ENCODE measurements around the gene UTP20.

UTP20 gene

DNA sequence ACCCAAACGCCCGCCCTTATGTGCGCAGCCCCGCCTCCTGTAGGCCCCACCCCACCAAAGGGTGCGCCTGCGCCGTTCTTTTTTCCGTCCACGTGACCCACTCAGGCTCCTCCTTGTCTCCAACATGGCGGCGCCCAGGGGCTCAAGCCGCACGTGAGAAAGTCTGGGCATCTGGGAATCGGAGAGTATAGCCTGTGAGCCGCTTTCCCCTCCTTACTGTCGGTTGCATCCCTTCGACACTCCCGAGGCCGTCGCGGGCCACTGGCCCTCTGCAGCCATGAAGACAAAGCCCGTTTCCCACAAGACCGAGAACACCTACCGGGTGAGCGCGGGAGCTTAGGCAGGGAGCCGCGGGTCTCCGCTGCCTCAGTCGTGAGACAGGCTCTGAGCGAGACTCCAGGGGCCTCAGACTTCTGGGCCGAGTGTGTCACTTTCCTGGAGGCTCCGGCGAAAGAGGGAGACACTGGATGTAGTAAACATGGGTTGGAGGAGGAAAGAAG, at the start of gene UTP20:
Gene UTP20 (plus strand): TSS at position 100 of the 500 bp plus-strand sequence. CDS start 178 bp downstream, at position 278.
- in situ Hi-C loops (cut with MboI; ENCODE audit: low sequenced_read_pairs), result no loop called here

DNA sequence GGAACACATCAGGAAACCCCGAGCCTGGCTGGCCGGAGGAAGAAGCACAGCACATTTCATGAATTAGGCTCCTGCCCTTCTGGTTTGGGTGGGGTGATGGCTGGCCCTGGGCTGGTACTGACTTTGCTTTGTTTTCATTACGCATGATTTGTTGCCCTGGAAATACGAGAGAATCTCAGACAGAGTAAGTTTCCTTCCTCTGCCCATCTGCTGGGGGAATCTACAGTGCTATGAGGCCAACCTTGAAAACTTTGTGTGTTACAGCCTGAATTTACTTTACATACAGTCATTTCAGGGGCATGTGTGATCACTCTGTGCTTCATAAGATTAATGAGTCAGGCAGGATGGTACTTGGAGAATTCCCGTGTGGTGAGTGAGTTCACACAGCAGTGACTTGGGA, 49.4 kb upstream of the UTP20 start:
- in situ Hi-C loops (cut with MboI; ENCODE audit: low sequenced_read_pairs), result no loop called here

DNA sequence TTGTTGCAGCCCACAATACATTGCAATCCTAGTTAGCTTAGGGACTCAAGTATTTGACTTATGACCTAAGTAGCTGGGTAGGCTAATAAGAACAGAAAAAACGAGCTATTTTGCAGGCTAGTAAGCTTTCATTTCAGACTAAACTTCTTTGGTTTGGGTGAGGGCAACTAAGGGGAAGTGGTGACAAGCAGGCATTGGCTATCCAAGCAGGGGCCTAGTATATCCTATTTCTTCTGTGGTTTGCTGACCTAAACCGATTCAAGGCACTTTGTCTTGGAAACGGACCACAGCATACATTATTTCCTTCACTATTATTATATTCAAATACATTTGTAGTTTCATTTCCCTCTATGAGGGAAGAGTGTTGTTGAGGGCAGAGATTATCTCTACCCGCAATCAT, 48.3 kb upstream of the UTP20 start:
- in situ Hi-C loops (cut with MboI; ENCODE audit: low sequenced_read_pairs), result no loop called here

DNA sequence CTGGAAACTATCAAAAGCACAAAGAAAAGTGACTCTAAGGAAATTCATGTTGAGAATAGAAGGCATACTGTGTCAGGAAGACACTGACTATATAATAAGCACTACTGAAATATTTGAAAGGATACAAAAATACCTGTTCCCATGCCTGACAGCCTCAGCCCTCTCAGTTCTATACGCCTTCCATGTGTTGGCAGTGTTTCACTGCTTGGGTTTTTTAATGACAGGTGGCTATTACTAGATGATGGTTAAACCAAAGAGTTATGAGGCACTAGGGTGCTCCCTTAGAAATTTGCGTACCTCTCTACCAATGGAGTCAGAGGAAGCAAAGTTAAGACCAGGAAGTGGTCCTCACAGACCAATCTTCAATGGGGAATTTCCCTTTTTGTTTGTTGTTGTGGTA, 44.2 kb upstream of the UTP20 start:
- in situ Hi-C loops (cut with MboI; ENCODE audit: low sequenced_read_pairs), result no loop called here

DNA sequence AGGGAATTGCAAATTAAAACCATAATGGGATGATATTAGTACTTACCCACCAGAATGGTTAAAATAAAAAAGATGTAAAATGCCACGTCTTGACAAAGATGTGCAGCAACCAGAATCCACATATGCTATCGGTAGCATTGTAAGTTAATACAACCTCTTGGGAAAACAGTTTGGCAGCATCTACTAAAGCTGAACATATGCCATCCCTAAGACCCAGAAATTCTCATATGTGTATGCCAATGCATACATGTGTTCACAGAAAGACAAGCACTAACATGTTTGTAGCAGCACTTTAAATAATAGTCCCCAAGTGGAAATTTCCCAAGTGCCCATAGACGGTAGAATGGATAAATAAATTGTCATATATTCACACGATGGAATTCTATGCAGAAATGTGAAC, 41.6 kb upstream of the UTP20 start:
- in situ Hi-C loops (cut with MboI; ENCODE audit: low sequenced_read_pairs), result no loop called here

DNA sequence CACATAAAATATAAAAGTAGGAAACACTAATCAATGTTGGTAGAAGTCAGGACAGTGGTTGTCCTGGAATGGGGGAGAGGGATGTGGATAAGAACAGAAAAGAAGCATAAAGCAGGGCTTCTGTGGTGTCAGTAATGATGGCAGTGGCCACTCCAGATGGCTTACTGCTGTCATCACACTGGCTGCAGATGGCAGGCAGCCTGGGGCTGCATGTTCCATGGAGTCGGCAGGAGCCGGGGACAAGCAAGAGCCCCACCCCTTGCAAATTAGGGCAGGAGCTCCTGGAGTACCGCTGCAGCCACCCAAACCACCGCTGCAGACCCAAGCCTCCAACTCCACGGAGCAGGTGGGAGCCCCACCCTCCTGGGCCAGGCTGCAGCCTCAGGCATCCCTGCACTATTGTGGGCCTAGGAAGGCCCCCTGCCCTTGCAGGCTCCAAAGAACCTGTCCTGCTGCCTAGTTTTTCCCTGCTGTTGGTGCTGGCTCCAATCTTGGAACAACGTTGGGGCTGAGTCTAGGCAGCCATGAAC, 41.0 kb upstream of the UTP20 start:
- in situ Hi-C loops (cut with MboI; ENCODE audit: low sequenced_read_pairs), result no loop called here

DNA sequence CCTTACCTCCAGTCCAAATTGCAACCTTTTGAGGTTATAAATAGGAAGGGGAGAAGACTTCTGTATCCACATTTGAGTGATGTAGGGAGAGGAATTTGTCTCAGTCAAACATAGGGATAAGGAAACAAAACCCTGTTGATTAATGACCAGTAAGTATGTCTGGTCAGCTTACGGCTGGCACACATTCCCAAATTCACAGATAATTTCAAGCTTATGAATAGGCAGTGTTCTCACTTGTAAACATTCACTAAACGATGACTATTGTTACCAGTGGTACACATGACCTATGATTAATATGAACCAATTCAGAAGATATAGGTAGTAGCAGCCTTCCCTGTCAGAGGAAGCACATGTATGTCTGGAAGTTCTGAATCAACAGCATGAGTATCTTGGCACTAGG, 36.8 kb upstream of the UTP20 start:
- in situ Hi-C loops (cut with MboI; ENCODE audit: low sequenced_read_pairs), result no loop called here

DNA sequence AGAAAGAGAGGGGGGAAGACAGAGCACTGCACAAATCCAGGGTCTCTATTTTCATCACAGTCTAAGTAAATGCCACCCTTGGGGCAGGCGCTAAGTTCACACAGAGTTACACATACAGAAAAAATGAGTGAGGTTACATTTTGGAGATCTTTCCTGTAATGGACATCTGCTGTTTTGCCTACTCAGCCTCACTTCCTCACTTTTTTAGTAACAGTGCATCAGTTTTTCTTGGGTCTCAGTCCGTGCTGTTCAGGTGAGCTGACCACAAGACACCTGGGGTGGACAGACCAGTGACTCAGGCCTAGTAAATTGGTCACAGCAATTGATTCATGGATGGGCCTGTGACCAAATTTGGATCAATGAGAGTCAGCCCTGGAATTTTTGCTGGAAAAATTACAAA, 36.3 kb upstream of the UTP20 start:
- in situ Hi-C loops (cut with MboI; ENCODE audit: low sequenced_read_pairs), result no loop called here

DNA sequence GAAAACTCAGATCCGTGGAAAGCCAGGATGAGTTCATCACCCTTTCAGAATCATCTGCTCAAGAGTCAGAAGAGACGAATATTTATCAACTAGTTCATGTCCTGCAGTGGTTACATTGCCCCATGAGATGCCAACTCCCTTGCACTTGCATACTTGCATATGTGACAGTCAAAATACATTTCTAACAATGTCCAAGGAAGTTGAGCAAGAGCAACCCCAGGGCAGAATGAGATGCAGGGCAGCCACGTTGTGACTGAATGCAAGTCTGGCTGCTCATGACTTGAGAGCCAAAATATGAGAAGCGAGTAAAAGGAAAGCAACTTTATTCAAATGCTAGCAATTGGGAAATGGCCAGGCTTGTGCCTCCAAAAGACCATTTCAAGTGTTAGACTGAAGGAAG, 23.6 kb upstream of the UTP20 start:
- in situ Hi-C loops (cut with MboI; ENCODE audit: low sequenced_read_pairs), result no loop called here

DNA sequence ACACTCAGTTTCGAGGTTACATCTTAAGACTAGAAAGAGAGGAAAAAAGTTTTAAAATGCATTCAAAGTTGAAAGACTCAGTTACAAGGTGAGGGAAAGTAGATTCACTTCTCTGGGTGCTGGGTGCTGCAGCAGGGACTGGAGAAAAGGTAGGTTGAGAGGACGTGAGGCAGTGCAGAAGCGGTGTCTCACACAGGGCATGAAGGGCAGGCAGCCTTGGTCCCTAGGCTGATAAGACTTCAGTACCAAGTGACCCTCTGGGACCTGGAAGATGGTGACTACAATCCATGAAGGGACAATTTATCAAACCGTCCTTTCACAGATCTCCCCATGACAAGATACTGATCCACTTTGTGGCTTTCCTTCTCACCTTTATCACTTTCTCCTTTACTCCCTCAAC, 22.5 kb upstream of the UTP20 start:
- in situ Hi-C loops (cut with MboI; ENCODE audit: low sequenced_read_pairs), result no loop called here

DNA sequence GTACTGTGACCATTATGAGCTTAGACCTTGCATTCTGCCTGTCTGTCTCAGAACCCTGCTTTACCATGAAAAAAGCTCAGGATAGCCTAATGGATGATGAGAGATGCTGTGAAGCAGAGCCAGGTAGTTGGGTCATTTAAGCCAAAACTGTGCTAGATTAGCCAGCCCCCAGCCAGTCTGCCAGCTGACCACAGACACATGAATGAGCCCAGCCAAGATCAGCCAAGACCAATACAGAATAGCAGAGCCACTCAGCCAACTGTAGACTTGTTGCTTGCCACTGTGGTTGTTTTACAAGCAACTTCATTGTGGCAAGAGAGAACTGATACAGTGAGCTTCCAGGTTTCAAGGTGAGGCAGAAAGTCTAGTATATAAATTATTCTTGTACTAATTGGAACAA, 12.8 kb upstream of the UTP20 start:
- in situ Hi-C loops (cut with MboI; ENCODE audit: low sequenced_read_pairs), result no loop called here

DNA sequence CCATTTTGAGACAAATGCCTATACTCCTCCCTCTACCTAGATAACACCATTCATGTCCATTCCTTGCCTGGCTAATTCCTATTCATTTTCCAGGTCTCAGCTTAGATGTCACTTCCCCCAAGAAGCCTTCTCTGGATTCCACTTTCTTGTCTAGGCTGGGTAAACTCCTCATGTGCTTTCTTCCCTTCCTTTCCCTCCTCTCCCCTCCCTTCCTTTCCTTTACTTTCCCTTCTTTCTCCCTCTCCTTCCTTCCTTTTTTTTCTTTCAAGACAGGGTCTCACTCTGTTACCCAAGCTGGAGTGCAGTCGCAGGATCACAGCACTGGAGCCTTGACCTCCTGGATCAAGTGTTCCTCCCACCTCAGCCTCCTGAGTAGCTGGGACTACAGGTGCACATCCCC, 3.5 kb upstream of the UTP20 start:
- in situ Hi-C loops (cut with MboI; ENCODE audit: low sequenced_read_pairs), result no loop called here

DNA sequence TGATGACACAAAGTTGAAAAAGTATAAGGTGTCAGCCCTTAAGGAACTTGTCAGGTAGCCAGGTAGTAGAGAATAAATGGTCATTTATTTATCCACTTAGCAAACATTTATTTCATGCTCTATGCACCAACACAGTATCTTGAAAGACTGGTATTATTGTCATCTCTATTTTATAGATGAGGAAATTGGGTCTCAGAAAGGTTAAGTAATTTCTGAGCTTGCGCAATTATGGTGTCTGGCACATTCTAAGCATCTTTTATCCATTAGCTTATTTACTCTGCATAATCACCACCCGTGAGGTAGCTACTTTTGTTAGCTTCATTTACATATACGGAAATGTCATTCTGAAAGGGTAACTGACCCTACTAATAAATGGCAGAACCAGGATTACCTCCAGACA, 2.5 kb upstream of the UTP20 start:
- in situ Hi-C loops (cut with MboI; ENCODE audit: low sequenced_read_pairs), result no loop called here

DNA sequence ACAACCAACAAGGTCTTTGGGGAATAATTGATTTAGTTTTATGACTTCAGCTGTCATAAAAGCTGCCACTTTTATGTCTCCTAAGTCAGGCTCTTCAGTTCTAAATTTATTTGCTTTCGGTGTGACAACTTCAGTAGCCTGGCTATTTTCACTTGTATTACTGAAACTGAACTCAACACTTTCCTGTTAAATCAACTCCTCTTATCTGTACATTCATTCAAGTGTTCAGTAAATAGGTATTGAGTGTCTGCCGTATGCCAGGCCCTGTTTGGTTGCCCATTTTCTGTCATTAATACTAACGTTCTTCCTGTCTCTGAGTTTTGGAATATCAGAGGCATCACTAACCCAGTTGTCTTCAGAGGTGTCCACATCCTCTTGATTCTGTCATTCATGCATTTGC, 7.5 kb downstream of the UTP20 start:
- in situ Hi-C loops (cut with MboI; ENCODE audit: low sequenced_read_pairs), result no loop called here

DNA sequence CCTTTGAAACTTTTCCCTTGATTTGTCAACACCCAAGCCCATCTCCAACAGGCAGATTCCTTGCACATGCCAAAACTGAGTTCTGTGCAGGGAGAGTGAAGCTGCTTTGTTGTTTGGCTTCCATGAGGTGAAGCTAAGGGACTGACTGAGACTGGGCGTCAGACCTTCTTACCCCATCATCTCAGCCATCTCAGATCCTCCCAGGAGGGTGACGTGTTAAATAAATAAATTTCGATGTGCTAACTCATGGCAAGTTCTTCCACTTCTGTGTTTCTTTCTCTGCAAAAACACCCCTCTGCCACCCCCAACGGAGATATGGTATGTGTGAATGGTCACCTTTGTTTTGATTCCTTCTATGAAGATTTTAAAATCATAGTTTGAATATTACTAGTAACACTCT, 17.8 kb downstream of the UTP20 start:
- in situ Hi-C loops (cut with MboI; ENCODE audit: low sequenced_read_pairs), result no loop called here

DNA sequence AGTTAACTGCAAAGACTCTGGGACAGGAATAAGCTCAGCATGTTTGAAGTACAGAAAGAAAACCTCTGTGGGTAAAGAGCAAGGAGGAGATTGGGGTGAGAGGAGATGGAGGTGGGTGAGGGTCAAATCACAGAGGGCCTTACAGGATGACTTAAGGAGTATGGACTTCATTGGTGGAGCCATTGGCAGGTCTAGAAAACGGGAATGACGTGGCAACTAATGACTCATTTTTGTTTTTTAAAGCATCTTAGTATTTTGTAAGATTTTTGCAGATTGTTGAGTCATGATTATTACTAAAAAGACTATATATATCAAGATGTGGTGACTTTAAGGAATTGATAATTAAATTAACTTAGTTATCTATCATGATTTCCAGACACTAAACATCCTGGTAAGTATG, 18.5 kb downstream of the UTP20 start:
- in situ Hi-C loops (cut with MboI; ENCODE audit: low sequenced_read_pairs), result no loop called here

DNA sequence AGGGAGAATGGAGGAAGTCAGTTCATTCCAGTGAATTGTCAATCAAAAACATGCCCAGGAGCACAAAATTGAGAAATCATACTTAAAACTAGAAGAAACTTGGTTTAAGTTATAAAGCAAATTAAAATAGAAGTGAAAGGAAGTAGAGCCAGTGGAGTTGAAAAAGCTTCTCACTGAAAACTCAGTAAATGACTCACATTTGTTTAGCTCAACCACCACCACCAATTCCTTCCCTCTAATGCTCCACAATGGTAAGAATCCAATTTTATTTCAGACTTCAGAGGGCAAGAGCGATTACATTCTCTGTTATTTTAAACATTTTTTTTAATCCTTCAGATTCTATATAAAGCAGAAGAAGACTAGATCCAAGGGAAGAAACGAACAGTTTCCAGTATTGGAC, 19.4 kb downstream of the UTP20 start:
- in situ Hi-C loops (cut with MboI; ENCODE audit: low sequenced_read_pairs), result no loop called here

DNA sequence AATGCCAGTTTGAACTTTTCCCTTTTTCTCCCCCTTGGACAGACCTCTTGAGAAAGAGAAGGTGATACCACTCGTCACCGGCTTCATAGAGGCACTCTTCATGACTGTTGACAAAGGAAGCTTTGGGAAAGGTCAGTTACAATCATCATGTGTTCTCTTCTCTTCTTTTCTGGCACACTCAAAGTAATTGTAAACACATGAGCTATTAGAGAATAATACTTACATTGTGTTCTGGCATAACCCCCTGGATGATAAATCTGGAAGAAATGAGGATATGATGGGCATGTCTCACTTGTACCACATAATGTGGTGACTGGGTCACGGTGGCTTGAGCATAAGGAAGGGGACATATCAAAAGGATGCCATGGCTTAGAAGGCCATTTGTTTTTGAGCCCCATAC, 20.0 kb downstream of the UTP20 start:
- in situ Hi-C loops (cut with MboI; ENCODE audit: low sequenced_read_pairs), result no loop called here

DNA sequence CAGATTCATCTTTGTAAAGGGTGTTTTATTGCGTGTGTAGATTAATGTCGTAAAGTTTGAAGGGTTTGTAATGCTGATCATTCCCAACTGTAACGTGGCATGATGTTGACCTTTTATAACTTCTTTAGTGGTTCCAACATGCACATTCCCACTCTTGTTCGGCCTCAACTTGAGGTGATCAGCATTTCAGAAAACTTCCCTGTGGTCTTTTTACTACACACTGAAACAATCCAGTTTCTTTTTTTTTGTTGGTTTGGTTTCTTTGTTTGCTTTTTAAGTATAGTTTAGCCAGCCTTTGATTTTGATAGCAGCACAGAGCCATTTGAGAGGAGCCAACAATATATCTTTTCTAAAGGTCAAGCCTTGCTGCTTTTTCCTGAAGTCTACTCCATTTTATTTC, 22.8 kb downstream of the UTP20 start:
- in situ Hi-C loops (cut with MboI; ENCODE audit: low sequenced_read_pairs), result no loop called here

DNA sequence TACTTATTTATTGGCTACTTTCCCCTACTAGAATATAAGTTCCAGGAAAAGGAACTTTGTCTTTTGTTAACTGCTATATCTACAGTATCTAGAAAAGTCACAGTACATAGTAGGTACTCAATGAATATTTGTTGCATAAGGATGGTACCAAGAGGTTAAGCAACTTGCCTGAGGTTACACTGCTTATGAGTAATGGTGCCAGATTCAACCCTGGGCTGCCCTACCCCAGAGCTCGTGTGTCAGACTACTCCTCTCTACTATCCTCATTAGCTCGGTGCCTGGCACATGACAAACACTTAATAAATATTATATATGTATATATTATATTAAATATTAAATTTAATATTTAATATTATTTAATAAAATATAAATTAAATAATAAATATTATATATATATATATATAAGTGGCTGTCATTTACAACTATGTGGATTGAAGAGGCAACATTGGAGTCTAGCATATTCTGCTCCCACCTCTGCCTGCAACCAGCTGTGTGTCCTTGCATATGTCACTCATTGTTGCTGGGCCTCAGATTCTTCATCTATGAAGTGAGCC, 25.4 kb downstream of the UTP20 start:
- in situ Hi-C loops (cut with MboI; ENCODE audit: low sequenced_read_pairs), result no loop called here

DNA sequence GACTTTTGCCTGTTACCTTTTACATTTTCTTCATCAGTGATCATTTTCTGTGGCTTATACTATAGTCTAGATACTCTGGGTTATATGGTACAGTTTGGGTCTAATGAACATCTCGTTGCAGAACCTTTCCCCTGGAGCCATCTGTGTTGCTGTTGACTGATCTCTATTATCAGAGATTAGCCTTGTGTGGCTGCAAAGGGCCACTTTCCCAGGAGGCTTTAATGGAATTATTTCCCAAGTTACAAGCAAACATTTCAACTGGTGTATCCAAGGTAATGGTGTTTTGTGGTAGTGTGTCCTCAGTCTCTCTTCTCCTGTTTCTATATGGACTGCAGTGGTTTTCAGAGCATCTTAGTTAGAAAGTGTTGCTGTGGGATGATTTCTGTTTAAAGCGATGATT, 25.9 kb downstream of the UTP20 start:
- in situ Hi-C loops (cut with MboI; ENCODE audit: low sequenced_read_pairs), result no loop called here

DNA sequence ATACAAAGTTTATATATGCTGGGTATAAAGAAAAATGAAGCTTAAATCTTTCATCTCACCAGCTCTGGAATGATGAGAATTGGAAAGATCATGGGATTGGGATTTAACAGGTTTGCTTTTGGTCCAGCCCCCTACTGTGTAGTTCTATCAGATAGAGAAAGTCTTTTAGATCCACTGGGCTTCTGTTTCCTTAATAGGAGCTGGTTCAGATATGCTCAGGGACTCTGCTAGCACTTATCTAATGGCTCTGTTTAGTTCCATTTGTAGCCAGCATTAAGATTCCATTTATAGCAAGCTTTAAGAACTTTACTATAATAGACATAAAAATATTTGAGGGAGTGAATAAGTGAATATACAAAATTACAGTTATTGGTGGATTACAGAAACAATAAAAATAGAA, 42.6 kb downstream of the UTP20 start:
- in situ Hi-C loops (cut with MboI; ENCODE audit: low sequenced_read_pairs), result no loop called here

DNA sequence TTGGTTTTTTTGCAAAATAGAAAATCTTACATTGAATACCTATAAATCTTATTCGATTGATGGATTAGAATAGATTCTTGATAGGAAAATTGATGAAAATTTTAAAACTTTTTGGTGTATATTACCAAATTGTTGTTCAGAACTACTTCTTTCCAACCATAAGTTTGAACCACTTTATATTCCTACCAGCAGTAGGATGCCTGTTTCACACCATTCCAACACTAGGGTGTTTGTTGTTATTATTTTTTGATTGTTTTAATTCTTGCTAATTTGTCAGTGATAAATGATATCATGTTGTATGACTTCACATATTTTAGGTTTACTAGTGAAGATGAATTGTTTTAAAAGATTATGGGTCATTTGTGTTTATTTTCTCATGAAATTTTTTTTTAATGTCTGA, 43.4 kb downstream of the UTP20 start:
- in situ Hi-C loops (cut with MboI; ENCODE audit: low sequenced_read_pairs), result no loop called here

Data from hTERT RPE-1 (cell line).